ENCODE data around the gene H2AZ1.
A peak's percentile ranks its signal among the peaks of the same experiment; 100 is the strongest.
"Not testable (repeated sequence)": the region's sequence is repeated elsewhere in the genome, so short reads cannot be mapped to it uniquely, and the experiment has no call there.

The H2AZ1 gene

GRCh38 chr4:99949999-99950912, at the start of gene H2AZ1:
TSS of gene H2AZ1 (minus strand) at chr4:99950275. CDS start at chr4:99950170, 105 bp downstream.
- peak; percentile 90 to 92 for DNase-seq

GRCh38 chr4:99998062-99998867, 48.2 kb upstream of the H2AZ1 start:
- peak in 1 of 2 experiments; percentile 20 for DNase-seq

GRCh38 chr4:99991741-99992140, 41.7 kb upstream of the H2AZ1 start:
- no peak for DNase-seq

DNA sequence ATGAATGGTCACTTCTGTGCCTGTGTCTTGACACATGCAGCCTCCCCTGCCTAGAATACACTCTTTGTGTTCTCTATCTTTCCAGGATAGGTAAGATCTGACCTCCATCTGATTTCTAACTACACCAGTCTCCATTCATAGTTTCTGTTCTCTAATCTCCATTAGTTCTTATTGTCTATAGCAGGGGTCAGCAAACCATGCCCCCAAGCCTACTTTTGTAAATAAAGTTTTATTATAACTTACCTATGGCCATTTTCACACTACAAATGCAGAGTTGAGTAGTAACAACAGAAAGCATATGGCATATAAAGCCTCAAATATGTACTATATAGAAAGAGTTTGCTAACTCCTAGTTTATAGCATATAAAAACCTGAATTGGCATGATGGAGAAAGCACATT, 37.6 kb upstream of the H2AZ1 start:
- DNase-seq: no peak

GRCh38 chr4:99986792-99987191, 36.7 kb upstream of the H2AZ1 start:
- no peak for DNase-seq

DNA sequence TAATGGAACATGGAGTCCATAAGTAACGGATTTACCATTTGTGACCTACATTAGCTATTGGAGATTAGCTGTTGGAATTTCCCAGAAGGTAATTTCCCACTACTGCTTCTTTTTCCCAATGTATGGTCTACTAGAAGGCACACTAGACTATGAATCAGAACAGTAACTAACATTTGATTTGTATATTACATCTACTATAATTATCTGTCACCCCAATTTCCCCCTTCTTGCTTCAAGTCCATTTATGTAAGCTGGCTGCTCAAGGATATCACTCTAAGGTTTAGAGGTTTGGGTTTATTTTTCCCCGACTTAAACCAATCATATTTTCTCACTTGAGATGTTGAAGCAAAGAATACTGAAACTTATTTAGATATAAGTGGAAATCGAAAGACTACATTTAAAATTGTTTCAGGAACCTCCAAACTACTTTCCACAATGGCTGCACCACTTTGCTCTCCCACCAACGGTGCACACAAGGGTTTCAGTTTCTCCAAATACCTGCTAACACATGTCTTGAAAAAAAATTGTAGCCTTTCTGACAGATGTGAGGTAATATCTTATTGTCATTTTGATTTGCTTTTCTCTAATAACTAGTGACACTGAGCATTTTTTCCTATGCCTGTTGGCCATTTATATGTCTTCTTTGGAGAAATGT, 33.3 kb upstream of the H2AZ1 start:
- no peak for DNase-seq

GRCh38 chr4:99979872-99980271, 29.8 kb upstream of the H2AZ1 start:
- peak in 1 of 2 experiments; percentile 15 for DNase-seq

DNA sequence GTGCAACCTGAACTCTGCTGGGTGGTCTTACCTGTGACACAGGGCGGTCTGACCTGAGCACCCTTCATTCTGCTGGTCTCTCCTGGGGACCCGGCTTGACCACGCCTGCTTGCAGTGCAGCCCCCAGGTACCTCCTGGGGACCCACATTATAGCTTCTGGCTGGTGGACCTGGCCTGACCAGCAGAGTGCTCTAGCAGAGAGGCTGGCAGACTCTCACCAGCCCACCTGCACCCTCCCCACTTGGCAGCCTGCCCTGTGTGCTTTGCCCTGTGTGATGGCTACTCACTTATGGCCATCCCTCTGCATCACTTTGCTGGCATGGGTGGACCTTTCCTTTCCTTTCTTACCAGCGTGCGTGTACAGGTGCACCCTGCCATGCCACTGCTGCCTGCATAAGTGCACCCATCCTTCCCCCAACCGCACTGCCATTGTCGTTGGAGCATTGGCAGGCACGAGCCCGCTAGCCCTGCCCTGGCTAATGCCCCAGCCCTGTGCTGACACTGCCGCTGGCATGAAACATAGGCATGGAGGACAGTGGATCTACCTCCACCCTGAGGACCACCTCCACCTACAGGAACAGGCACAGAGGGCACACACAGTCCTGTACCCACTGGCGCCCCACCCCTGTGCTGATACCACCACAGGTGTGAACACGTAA, 21.5 kb upstream of the H2AZ1 start:
- DNase-seq: no peak

DNA sequence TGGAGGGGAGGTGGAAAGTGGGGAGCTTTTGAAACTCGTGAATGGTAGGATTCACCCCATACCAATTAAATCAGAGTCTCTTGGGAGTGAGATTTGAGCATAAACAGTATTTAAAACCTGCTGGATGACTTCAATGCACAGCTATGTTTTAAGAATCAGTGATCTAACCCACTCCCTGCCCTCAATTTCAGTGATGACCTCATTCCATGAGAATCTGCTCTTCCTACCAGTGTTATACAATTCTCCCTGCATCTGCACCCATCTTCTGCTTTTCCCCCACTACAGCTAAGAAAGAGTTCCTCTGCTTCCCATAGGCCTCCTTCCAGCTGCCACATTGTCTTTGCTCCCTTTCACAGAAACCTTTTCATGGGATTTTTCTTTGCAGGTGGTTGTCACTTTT, 18.3 kb upstream of the H2AZ1 start:
- DNase-seq: peak in 1 of 2 experiments; percentile 1

GRCh38 chr4:99966692-99967091, 16.6 kb upstream of the H2AZ1 start:
- no peak for DNase-seq

DNA sequence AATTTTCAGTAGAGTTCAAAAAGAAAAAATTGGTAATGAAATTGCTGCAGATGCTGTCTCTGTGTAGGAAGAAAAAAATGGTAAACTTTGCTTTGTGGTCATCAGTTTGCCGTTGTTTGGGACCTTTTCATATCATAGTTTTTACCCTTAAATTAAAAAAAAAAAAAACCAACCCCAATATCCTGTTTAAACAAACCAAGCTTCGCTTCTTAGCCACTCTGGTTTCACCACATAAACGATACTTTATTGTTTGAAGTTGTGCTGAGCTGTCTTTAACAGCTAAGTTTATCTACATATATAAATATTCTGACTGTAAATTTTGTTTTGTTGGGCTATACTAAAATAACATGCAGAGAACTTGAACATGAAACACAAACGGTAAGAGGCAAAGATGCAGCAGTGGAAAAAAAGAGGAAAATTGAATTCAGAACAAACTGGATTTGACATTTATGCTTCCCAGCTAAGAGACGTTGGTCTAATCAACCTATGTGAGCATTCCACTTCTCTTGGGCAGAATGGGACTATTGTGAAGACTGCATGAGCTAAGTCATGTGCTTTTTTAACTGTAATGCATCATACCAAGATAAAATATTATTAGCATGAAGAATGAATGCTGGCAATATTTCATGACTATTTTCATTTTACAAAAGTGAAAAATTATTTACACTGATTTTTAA, 15.7 kb upstream of the H2AZ1 start:
- DNase-seq: no peak

- DNase-seq: no peak
Observed at GRCh38 chr4:99965173-99965572, 15.1 kb upstream of the H2AZ1 start.

GRCh38 chr4:99961711-99962110, 11.6 kb upstream of the H2AZ1 start:
- no peak for DNase-seq

GRCh38 chr4:99960648-99961047, 10.6 kb upstream of the H2AZ1 start:
- no peak for DNase-seq

- not testable (repeated sequence) for DNase-seq
Observed at GRCh38 chr4:99958207-99958606, 8.1 kb upstream of the H2AZ1 start.

GRCh38 chr4:99950913-99951254, 809 bp upstream of the H2AZ1 start:
- DNase-seq: no peak

DNA sequence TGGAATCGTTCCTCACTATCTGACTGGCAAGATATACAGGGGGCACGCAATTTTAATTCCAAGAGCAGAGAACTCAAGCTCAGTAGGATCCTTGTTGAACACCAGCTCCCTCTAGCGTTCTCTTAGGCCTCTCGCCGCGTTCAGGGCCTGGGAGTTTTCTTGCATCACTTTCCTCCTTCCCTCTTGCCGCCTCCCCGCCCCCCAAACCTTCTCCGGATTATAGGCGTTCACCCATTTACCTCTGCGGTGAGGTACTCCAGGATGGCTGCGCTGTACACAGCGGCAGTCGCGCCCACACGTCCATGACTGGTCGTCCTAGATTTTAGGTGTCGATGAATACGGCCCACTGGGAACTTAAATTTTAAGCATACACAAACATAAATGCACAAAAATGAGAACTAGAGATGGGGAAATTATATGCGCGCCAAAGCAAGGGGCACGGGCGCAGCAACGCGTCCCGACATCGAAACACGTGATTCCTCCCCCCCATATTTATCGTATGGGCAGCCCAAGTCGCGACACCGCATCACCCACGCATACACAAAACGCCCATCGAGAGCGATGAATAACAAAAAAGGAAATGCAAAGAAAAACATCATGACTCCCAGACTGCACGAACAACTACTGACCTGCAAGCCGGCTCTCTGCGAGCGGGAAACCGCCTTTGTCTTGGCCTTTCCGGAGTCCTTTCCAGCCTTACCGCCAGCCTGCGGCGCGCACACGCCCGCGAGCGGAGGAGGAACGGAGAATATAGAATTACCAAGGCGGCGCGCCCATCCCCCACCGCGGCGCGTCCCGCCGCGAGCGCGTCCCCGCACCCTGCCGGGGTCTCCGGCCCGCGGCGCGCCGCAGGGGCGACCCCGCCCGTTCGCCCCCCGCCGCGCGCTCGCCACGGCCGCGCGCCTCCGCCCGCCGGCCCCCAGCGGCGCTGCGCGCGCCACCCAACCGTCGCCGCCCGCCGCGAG, 759 bp downstream of the H2AZ1 start:
- peak; percentile 48 to 87 for DNase-seq

DNA sequence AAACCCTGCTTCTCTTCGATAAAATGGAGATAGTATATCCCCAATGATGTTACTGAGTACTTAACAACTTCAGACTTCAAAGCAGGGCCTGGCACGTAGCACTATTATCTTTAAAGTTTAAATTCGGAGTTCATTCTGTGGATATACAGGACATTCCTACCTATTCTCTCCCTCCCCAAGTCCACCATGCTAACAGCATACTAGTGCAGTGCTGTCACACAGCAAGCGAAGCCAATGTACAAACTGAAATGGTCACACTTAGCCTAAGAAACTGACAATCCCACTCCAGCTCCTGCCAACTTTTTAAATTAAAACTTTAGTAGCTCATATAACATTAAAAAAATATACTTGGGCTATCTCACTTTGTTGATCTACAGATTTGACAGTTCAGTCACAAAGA, 2.5 kb downstream of the H2AZ1 start:
- peak in 1 of 2 experiments; percentile 4 for DNase-seq

DNA sequence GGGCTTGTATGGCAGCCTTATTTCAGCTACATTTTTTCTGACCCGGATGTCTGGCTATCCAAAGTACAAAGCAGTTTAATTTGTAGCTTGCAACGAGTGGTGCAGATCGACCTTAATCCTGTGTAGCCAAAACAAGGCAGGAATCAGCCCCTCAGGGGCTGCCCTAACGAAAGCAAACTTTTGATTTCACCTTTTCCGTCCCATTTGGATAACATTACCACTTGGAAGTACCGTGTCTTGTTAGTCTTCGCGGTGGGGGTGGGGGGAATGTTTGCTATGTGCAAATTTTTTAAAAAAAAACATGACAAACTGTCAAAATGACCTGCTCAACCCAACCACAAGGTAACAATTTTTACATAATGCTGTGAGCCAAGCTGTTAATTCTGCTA, 2.9 kb downstream of the H2AZ1 start:
- no peak for DNase-seq

GRCh38 chr4:99946356-99947189, 3.5 kb downstream of the H2AZ1 start, which contains the start of gene DNAJB14:
TSS of gene DNAJB14 (minus strand) at chr4:99946618. CDS start at chr4:99946571, 47 bp downstream.
- peak; percentile 4 to 40 for DNase-seq

Measured in SW 1271 (cell line).